HTR-8/SVneo (cell line): ENCODE data around the gene ZNF2.
A peak's percentile ranks its signal among the peaks of the same experiment; 100 is the strongest.
"Not testable (repeated sequence)": the region's sequence is repeated elsewhere in the genome, so short reads cannot be mapped to it uniquely, and the experiment has no call there.

Source experiments
- DNase-seq: peaks from one replicate; pipeline ENCODE4 v3.0.0; 2011; ENCODE audit warnings: low spot score, mixed read lengths; ENCODE audit not compliant: insufficient read length
- FAIRE-seq: peaks from 2 replicates; lab custom pipeline; 2011; peaks lifted over from hg19 to GRCh38; lab: Jason Lieb, UNC

ZNF2 gene

GRCh38 chr2:95165371-95166064 lies at the start of gene ZNF2:
TSS of gene ZNF2 (plus strand) at chr2:95165809. CDS start at chr2:95176227, 10,418 bp downstream.
- FAIRE-seq (peak; percentile 89), DNase-seq (peak; percentile 100)

GRCh38 chr2:95121093-95121406 lies 44.6 kb upstream of the ZNF2 start:
- DNase-seq (no peak), FAIRE-seq (no peak)

- FAIRE-seq: peak; percentile 94
- DNase-seq: peak; percentile 97
Observed at GRCh38 chr2:95121407-95122196, 44.0 kb upstream of the ZNF2 start, which contains the start of gene MRPS5. TSS of gene MRPS5 (minus strand) at chr2:95121808. CDS start at chr2:95121791, 17 bp downstream.

GRCh38 chr2:95122197-95122551 lies 43.4 kb upstream of the ZNF2 start:
- DNase-seq (no peak), FAIRE-seq (peak; percentile 52)

- no peak for FAIRE-seq
Observed at GRCh38 chr2:95138702-95139101, 26.9 kb upstream of the ZNF2 start.

GRCh38 chr2:95143838-95144237 lies 21.8 kb upstream of the ZNF2 start:
- DNase-seq (no peak), FAIRE-seq (no peak)

More at GRCh38 chr2:95138702-95139101, 26.9 kb upstream of the ZNF2 start:
- DNase-seq: no peak

GRCh38 chr2:95149397-95149984 lies 16.1 kb upstream of the ZNF2 start:
- no peak for DNase-seq
- FAIRE-seq: no peak

GRCh38 chr2:95158441-95158840 lies 7.2 kb upstream of the ZNF2 start:
- DNase-seq: no peak
- FAIRE-seq: no peak

- peak; percentile 48 for DNase-seq
- FAIRE-seq: no peak
Observed at GRCh38 chr2:95158891-95159619, 6.6 kb upstream of the ZNF2 start.

- DNase-seq: peak; percentile 71
- peak; percentile 4 for FAIRE-seq
Observed at GRCh38 chr2:95159690-95160449, 5.7 kb upstream of the ZNF2 start, which contains the start of gene ZNF514. TSS of gene ZNF514 (minus strand) at chr2:95159848. CDS start at chr2:95153253, 6,595 bp downstream.

- FAIRE-seq (no peak), DNase-seq (no peak)
Observed at GRCh38 chr2:95165030-95165370, 609 bp upstream of the ZNF2 start.

- no peak for DNase-seq
- FAIRE-seq: peak; percentile 86
Observed at GRCh38 chr2:95166065-95166763, 605 bp downstream of the ZNF2 start.

GRCh38 chr2:95171902-95172301 lies 6.3 kb downstream of the ZNF2 start:
- FAIRE-seq: no peak
- DNase-seq: no peak

- FAIRE-seq (no peak), DNase-seq (no peak)
Observed at GRCh38 chr2:95174031-95174542, 8.5 kb downstream of the ZNF2 start.

- no peak for FAIRE-seq
- no peak for DNase-seq
Observed at GRCh38 chr2:95179451-95179850, 13.8 kb downstream of the ZNF2 start.

GRCh38 chr2:95181774-95182173 lies 16.2 kb downstream of the ZNF2 start:
- FAIRE-seq (no peak), DNase-seq (no peak)

- DNase-seq (no peak), FAIRE-seq (no peak)
Observed at GRCh38 chr2:95185197-95185596, 19.6 kb downstream of the ZNF2 start.

- peak; percentile 4 for FAIRE-seq
- DNase-seq: no peak
Observed at GRCh38 chr2:95185973-95186372, 20.4 kb downstream of the ZNF2 start.

GRCh38 chr2:95192956-95193355 lies 27.3 kb downstream of the ZNF2 start:
- DNase-seq: not testable (repeated sequence)

More at GRCh38 chr2:95192956-95193355, 27.3 kb downstream of the ZNF2 start:
- FAIRE-seq: not testable (repeated sequence)
